ENCODE results near the gene KLHL22.
A peak's percentile ranks its signal among the peaks of the same experiment; 100 is the strongest.
"Not testable (repeated sequence)": the region's sequence is repeated elsewhere in the genome, so short reads cannot be mapped to it uniquely, and the experiment has no call there.

Gene KLHL22

GRCh38 chr22:20418211-20418788 lies 77.3 kb downstream of the KLHL22 start:
- ATAC-seq (replicated peaks; ENCODE audit: extremely low read depth, poor library complexity, severe bottlenecking) (peak; percentile 69), DNase-seq (ENCODE audit: low spot score in 2 of 2) (peak; percentile 45 to 61)
- Mint-ChIP-seq H3K27me3 (no peaks in the 10 kb centered on the region), H3K9me3 (no peaks in the 10 kb centered on the region), H3K27ac (ENCODE audit: low read depth) (no peak overlapping the region), H3K36me3 (ENCODE audit: insufficient read depth) (peaks cover 3% of the 10 kb centered on the region), H3K4me3 (peak overlapping the region; percentile 36), H3K4me1 (no peaks in the 10 kb centered on the region)

- H3K9me3 Mint-ChIP-seq; DNase-seq (ENCODE audit: low spot score in 2 of 2); ATAC-seq (replicated peaks; ENCODE audit: extremely low read depth, poor library complexity, severe bottlenecking); H3K4me1 Mint-ChIP-seq; H3K27me3 Mint-ChIP-seq; H3K4me3 Mint-ChIP-seq; H3K36me3 Mint-ChIP-seq (ENCODE audit: insufficient read depth); H3K27ac Mint-ChIP-seq (ENCODE audit: low read depth): not testable (repeated sequence)
Observed at GRCh38 chr22:20415699-20416098, 79.9 kb downstream of the KLHL22 start.

GRCh38 chr22:20415241-20415640 lies 80.4 kb downstream of the KLHL22 start:
- ATAC-seq (replicated peaks; ENCODE audit: extremely low read depth, poor library complexity, severe bottlenecking); H3K27ac Mint-ChIP-seq (ENCODE audit: low read depth); DNase-seq (ENCODE audit: low spot score in 2 of 2): not testable (repeated sequence)

GRCh38 chr22:20414450-20414849 lies 81.1 kb downstream of the KLHL22 start:
- ATAC-seq (replicated peaks; ENCODE audit: extremely low read depth, poor library complexity, severe bottlenecking) (no peak), DNase-seq (ENCODE audit: low spot score in 2 of 2) (no peak)
- Mint-ChIP-seq H3K27ac (ENCODE audit: low read depth) (no peak overlapping the region), H3K36me3 (ENCODE audit: insufficient read depth) (peaks cover 3% of the 10 kb centered on the region), H3K9me3 (no peaks in the 10 kb centered on the region), H3K4me1 (no peaks in the 10 kb centered on the region), H3K4me3 (no peak overlapping the region), H3K27me3 (no peaks in the 10 kb centered on the region)

More at GRCh38 chr22:20415241-20415640, 80.4 kb downstream of the KLHL22 start:
- not testable (repeated sequence) for H3K9me3 Mint-ChIP-seq; H3K27me3 Mint-ChIP-seq; H3K4me3 Mint-ChIP-seq; H3K4me1 Mint-ChIP-seq; H3K36me3 Mint-ChIP-seq (ENCODE audit: insufficient read depth)

- no peak for DNase-seq (ENCODE audit: low spot score in 2 of 2)
- no peak overlapping the region for H3K4me3 Mint-ChIP-seq
- no peaks in the 10 kb centered on the region for H3K27me3 Mint-ChIP-seq
- H3K9me3 Mint-ChIP-seq = no peaks in the 10 kb centered on the region
- H3K4me1 Mint-ChIP-seq = no peaks in the 10 kb centered on the region
- no peaks in the 10 kb centered on the region for H3K36me3 Mint-ChIP-seq (ENCODE audit: insufficient read depth)
- ATAC-seq (replicated peaks; ENCODE audit: extremely low read depth, poor library complexity, severe bottlenecking) = no peak
- no peak overlapping the region for H3K27ac Mint-ChIP-seq (ENCODE audit: low read depth)
Observed at GRCh38 chr22:20414059-20414440, 81.5 kb downstream of the KLHL22 start.

GRCh38 chr22:20413217-20414058 lies 82.2 kb downstream of the KLHL22 start:
- H3K27ac Mint-ChIP-seq (ENCODE audit: low read depth) = no peak overlapping the region
- no peaks in the 10 kb centered on the region for H3K27me3 Mint-ChIP-seq
- H3K9me3 Mint-ChIP-seq = no peaks in the 10 kb centered on the region
- ATAC-seq (replicated peaks; ENCODE audit: extremely low read depth, poor library complexity, severe bottlenecking) (no peak), DNase-seq (ENCODE audit: low spot score in 2 of 2) (no peak)
- H3K4me1 Mint-ChIP-seq = no peaks in the 10 kb centered on the region
- H3K4me3 Mint-ChIP-seq = no peak overlapping the region
- no peaks in the 10 kb centered on the region for H3K36me3 Mint-ChIP-seq (ENCODE audit: insufficient read depth)

GRCh38 chr22:20412474-20413216 lies 83.0 kb downstream of the KLHL22 start:
- no peaks in the 10 kb centered on the region for H3K9me3 Mint-ChIP-seq
- no peaks in the 10 kb centered on the region for H3K4me1 Mint-ChIP-seq
- no peak overlapping the region for H3K4me3 Mint-ChIP-seq
- ATAC-seq (replicated peaks; ENCODE audit: extremely low read depth, poor library complexity, severe bottlenecking) (no peak), DNase-seq (ENCODE audit: low spot score in 2 of 2) (no peak)
- H3K27me3 Mint-ChIP-seq = no peaks in the 10 kb centered on the region
- H3K36me3 Mint-ChIP-seq (ENCODE audit: insufficient read depth) = no peaks in the 10 kb centered on the region
- no peak overlapping the region for H3K27ac Mint-ChIP-seq (ENCODE audit: low read depth)

GRCh38 chr22:20409385-20409784 lies 86.2 kb downstream of the KLHL22 start:
- not testable (repeated sequence) for H3K4me1 Mint-ChIP-seq; ATAC-seq (replicated peaks; ENCODE audit: extremely low read depth, poor library complexity, severe bottlenecking); H3K27me3 Mint-ChIP-seq; H3K9me3 Mint-ChIP-seq; H3K4me3 Mint-ChIP-seq; DNase-seq (ENCODE audit: low spot score in 2 of 2); H3K27ac Mint-ChIP-seq (ENCODE audit: low read depth)
- H3K36me3 Mint-ChIP-seq (ENCODE audit: insufficient read depth) = peaks cover 13% of the 10 kb centered on the region

GRCh38 chr22:20408891-20409290 lies 86.7 kb downstream of the KLHL22 start:
- peaks cover 8% of the 10 kb centered on the region for H3K4me1 Mint-ChIP-seq
- no peak overlapping the region for H3K27ac Mint-ChIP-seq (ENCODE audit: low read depth)
- DNase-seq (ENCODE audit: low spot score in 2 of 2) (no peak), ATAC-seq (replicated peaks; ENCODE audit: extremely low read depth, poor library complexity, severe bottlenecking) (no peak)
- no peak overlapping the region for H3K4me3 Mint-ChIP-seq
- H3K27me3 Mint-ChIP-seq = no peaks in the 10 kb centered on the region
- H3K36me3 Mint-ChIP-seq (ENCODE audit: insufficient read depth) = peaks cover 13% of the 10 kb centered on the region
- H3K9me3 Mint-ChIP-seq = no peaks in the 10 kb centered on the region

GRCh38 chr22:20407829-20408228 lies 87.8 kb downstream of the KLHL22 start:
- ATAC-seq (replicated peaks; ENCODE audit: extremely low read depth, poor library complexity, severe bottlenecking) (no peak), DNase-seq (ENCODE audit: low spot score in 2 of 2) (no peak)
- H3K27ac Mint-ChIP-seq (ENCODE audit: low read depth) = no peak overlapping the region
- peaks cover 18% of the 10 kb centered on the region for H3K4me1 Mint-ChIP-seq
- peaks cover 13% of the 10 kb centered on the region for H3K36me3 Mint-ChIP-seq (ENCODE audit: insufficient read depth)
- no peaks in the 10 kb centered on the region for H3K27me3 Mint-ChIP-seq
- no peak overlapping the region for H3K4me3 Mint-ChIP-seq
- H3K9me3 Mint-ChIP-seq = peaks cover 6% of the 10 kb centered on the region

GRCh38 chr22:20406686-20407408 lies 88.7 kb downstream of the KLHL22 start:
- H3K36me3 Mint-ChIP-seq (ENCODE audit: insufficient read depth) = peaks cover 13% of the 10 kb centered on the region

GRCh38 chr22:20405931-20406685 lies 89.5 kb downstream of the KLHL22 start:
- Mint-ChIP-seq H3K9me3 (peaks cover 6% of the 10 kb centered on the region), H3K4me1 (peaks cover 20% of the 10 kb centered on the region), H3K27me3 (no peaks in the 10 kb centered on the region), H3K27ac (ENCODE audit: low read depth) (no peak overlapping the region), H3K36me3 (ENCODE audit: insufficient read depth) (peaks cover 13% of the 10 kb centered on the region), H3K4me3 (no peak overlapping the region)
- ATAC-seq (replicated peaks; ENCODE audit: extremely low read depth, poor library complexity, severe bottlenecking) = no peak
- no peak for DNase-seq (ENCODE audit: low spot score in 2 of 2)

More at GRCh38 chr22:20406686-20407408, 88.7 kb downstream of the KLHL22 start:
- Mint-ChIP-seq H3K4me1 (peaks cover 20% of the 10 kb centered on the region), H3K27ac (ENCODE audit: low read depth) (no peak overlapping the region), H3K27me3 (no peaks in the 10 kb centered on the region), H3K4me3 (no peak overlapping the region), H3K9me3 (peaks cover 6% of the 10 kb centered on the region)
- ATAC-seq (replicated peaks; ENCODE audit: extremely low read depth, poor library complexity, severe bottlenecking) (no peak), DNase-seq (ENCODE audit: low spot score in 2 of 2) (no peak)
